Smooth muscle cell (in vitro differentiated cells): Measurements from ENCODE around the gene VPS35L. TPM values are rescaled to one million over a fixed set of nuclear protein-coding genes. Genes with fewer than 3 reads are reported as not detected.

Experiments
- DNase-seq: peaks from one replicate; lab custom pipeline; 2025; ENCODE audit not compliant: unreplicated experiment; lab: John Stamatoyannopoulos, UW
- H2AFZ ChIP-seq: fragments of 200-600 bp; sonication (generic); 2 replicates; pipeline ENCODE4 v1.6.0; 2016; ENCODE audit warnings: antibody characterized with exemption, low read depth, mild to moderate bottlenecking
- H3F3A ChIP-seq: fragments of 200-600 bp; sonication (generic); 2 replicates; pipeline ENCODE4 v1.6.0; 2017; ENCODE audit warnings: antibody characterized with exemption, low read depth
- H3K27ac ChIP-seq: fragments of 200-600 bp; sonication (generic); 2 replicates; pipeline ENCODE4 v1.5.1; 2016; ENCODE audit warnings: low read depth, mild to moderate bottlenecking
- H3K27me3 ChIP-seq: fragments of 200-600 bp; sonication (generic); 2 replicates; pipeline ENCODE4 v1.6.1; 2016; ENCODE audit warnings: low read depth, mild to moderate bottlenecking
- H3K36me3 ChIP-seq: fragments of 200-600 bp; sonication (generic); 2 replicates; pipeline ENCODE4 v1.5.1; 2016; ENCODE audit warnings: low read depth
- H3K4me1 ChIP-seq: fragments of 200-600 bp; sonication (generic); 2 replicates; pipeline ENCODE4 v1.5.1; 2016; ENCODE audit warnings: low read depth
- H3K4me2 ChIP-seq: fragments of 200-600 bp; sonication (generic); 2 replicates; pipeline ENCODE4 v1.6.0; 2016; ENCODE audit warnings: mild to moderate bottlenecking
- H3K4me3 ChIP-seq: fragments of 200-600 bp; sonication (generic); 2 replicates; pipeline ENCODE4 v1.5.1; 2016; ENCODE audit warnings: mild to moderate bottlenecking
- H3K79me2 ChIP-seq: fragments of 200-600 bp; sonication (generic); 2 replicates; pipeline ENCODE4 v1.6.0; 2016; ENCODE audit warnings: low read depth, mild to moderate bottlenecking
- H3K9ac ChIP-seq: fragments of 200-600 bp; sonication (generic); 2 replicates; pipeline ENCODE4 v1.6.0; 2016; ENCODE audit warnings: low read depth
- H3K9me3 ChIP-seq: fragments of 200-600 bp; sonication (generic); replicated peaks from 2 replicates; pipeline ENCODE4 v1.5.1; 2016; ENCODE audit warnings: low read depth
- H4K20me1 ChIP-seq: fragments of 200-600 bp; sonication (generic); 2 replicates; pipeline ENCODE4 v1.6.0; 2016; ENCODE audit warnings: low read depth
- WGBS: methylation state at CpG from one replicate; pipeline ENCODE4 v1.1.7; 2016; ENCODE audit warnings: low lambda C conversion rate; 5-methylcytosine and 5-hydroxymethylcytosine counted together
- polyA plus RNA-seq: library from polyadenylated mRNA; unstranded; fragments of >200 nt; fragmentation: Nextera tagmentation; extraction: Ambion mirVana; gene quantifications from 2 replicates; pipeline ENCODE4 v1.2.1, GENCODE V29; 2016
- total RNA-seq: library from RNA; depleted of rRNA; stranded (reverse); fragments of >200 nt; gene quantifications from 2 replicates; pipeline ENCODE4 v1.2.3, GENCODE V29; 2014
- TF ChIP-seq, protein P1 (sequence below): fragments of 200-600 bp; sonication (generic); IDR thresholded peaks from 2 replicates; pipeline ENCODE4 v1.5.1; 2017; ENCODE audit warnings: borderline replicate concordance, mild to moderate bottlenecking, antibody characterized with exemption; ENCODE audit not compliant: insufficient read depth, poor library complexity, severe bottlenecking

Gene VPS35L
- total and polyA plus RNA-seq, 2 experiments from 2014 or later: 46.7 to 47.4 TPM

- DNase-seq: no peak
- H4K20me1 ChIP-seq: no peaks in the 10 kb centered on the region
- WGBS: 85% methylated on average over 2 of the region's 2 CpGs
- H3F3A ChIP-seq: no peaks in the 10 kb centered on the region
- H3K4me1 ChIP-seq: no peaks in the 10 kb centered on the region
- H3K36me3 ChIP-seq: peaks cover 4% of the 10 kb centered on the region
- H3K9me3 ChIP-seq: no peaks in the 10 kb centered on the region
- no peak overlapping the region for H3K9ac ChIP-seq
- H3K4me3 ChIP-seq: no peak overlapping the region
- no peak overlapping the region for H3K4me2 ChIP-seq
- no peak overlapping the region for H3K27ac ChIP-seq
- no peaks in the 10 kb centered on the region for H3K27me3 ChIP-seq
- no peaks in the 10 kb centered on the region for H3K79me2 ChIP-seq
- no peak overlapping the region for H2AFZ ChIP-seq
- TF ChIP-seq, protein P1, sequence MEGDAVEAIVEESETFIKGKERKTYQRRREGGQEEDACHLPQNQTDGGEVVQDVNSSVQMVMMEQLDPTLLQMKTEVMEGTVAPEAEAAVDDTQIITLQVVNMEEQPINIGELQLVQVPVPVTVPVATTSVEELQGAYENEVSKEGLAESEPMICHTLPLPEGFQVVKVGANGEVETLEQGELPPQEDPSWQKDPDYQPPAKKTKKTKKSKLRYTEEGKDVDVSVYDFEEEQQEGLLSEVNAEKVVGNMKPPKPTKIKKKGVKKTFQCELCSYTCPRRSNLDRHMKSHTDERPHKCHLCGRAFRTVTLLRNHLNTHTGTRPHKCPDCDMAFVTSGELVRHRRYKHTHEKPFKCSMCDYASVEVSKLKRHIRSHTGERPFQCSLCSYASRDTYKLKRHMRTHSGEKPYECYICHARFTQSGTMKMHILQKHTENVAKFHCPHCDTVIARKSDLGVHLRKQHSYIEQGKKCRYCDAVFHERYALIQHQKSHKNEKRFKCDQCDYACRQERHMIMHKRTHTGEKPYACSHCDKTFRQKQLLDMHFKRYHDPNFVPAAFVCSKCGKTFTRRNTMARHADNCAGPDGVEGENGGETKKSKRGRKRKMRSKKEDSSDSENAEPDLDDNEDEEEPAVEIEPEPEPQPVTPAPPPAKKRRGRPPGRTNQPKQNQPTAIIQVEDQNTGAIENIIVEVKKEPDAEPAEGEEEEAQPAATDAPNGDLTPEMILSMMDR: no peak
Measured at GRCh38 chr16:19574615-19575014, 19.1 kb downstream of the VPS35L start.

GRCh38 chr16:19578378-19578971 lies 23.0 kb downstream of the VPS35L start:
- Histone ChIP-seq H3K4me3 (no peak overlapping the region), H3K9me3 (no peaks in the 10 kb centered on the region), H4K20me1 (no peaks in the 10 kb centered on the region), H3K36me3 (peaks cover 25% of the 10 kb centered on the region), H3K4me2 (no peak overlapping the region), H2AFZ (no peak overlapping the region), H3K79me2 (no peaks in the 10 kb centered on the region), H3K9ac (no peak overlapping the region), H3K27me3 (no peaks in the 10 kb centered on the region), H3F3A (no peaks in the 10 kb centered on the region), H3K4me1 (no peaks in the 10 kb centered on the region), H3K27ac (no peak overlapping the region)
- TF ChIP-seq, protein P1: no peak
- DNase-seq: no peak
- WGBS: 67% methylated on average over 10 of the region's 10 CpGs

DNA sequence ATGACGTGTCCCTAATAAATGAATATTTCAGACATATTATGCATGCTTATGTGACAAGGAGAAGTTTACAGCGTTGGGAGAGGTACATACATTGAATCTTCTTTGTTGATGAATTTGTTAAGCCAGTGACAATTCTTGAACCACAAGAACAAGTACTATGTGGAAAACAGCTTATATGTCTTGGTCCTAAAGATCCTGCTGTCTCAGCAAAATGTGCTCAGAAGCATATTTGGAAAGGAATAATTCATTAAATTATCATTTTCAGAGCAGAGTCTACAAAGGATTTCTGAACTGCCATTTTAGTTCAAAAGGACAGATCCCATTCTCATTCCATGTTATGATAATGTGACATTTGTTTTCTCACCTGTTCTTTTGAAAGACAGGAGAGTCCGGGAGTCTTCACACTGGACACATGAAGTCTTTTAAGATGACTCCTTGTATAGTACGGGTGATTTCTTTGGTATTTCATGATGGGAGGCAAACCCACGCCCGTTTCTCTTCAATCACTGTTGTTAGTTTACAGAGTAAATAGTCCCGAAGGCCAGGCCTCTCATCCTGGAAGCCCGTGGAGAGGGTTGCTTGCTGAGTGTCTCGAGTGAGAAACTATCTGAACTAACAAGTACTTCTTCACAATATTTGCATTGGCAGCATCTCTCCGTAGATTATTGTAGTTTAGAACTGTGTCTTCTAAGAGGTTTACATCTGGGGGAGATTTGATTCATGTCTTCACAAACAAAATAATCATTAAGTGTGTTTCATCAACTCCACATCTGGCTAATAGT lies 26.7 kb downstream of the VPS35L start:
- H3K9me3 ChIP-seq: no peaks in the 10 kb centered on the region
- 92% methylated on average over 10 of the region's 10 CpGs for WGBS
- no peak overlapping the region for H3K27ac ChIP-seq

More for the DNA sequence above, 26.7 kb downstream of the VPS35L start:
- H4K20me1 ChIP-seq: peaks cover 3% of the 10 kb centered on the region
- no peaks in the 10 kb centered on the region for H3K4me1 ChIP-seq
- H3K36me3 ChIP-seq: peaks cover 21% of the 10 kb centered on the region
- DNase-seq: no peak
- H3K9ac ChIP-seq: no peak overlapping the region
- H3K4me3 ChIP-seq: no peak overlapping the region
- TF ChIP-seq, protein P1: no peak
- no peaks in the 10 kb centered on the region for H3F3A ChIP-seq
- no peaks in the 10 kb centered on the region for H3K27me3 ChIP-seq
- H3K79me2 ChIP-seq: no peaks in the 10 kb centered on the region
- H3K4me2 ChIP-seq: no peak overlapping the region
- H2AFZ ChIP-seq: no peak overlapping the region
